WI38 (cell line): ENCODE measurements around the gene RAPGEF4.
"Not testable (repeated sequence)": the region's sequence is repeated elsewhere in the genome, so short reads cannot be mapped to it uniquely, and the experiment has no call there.

ENCODE experiments used
- H3K4me3 ChIP-seq: 2 replicates; pipeline ENCODE4 v1.5.1; 2011; ENCODE audit warnings: low read depth, mild to moderate bottlenecking, control low read depth, low read length
- TF ChIP-seq, protein P1 (sequence below): IDR thresholded peaks from 2 replicates; pipeline ENCODE4 v1.5.1; 2012; ENCODE audit warnings: low read depth, mild to moderate bottlenecking, control low read depth, low read length

The RAPGEF4 gene

DNA sequence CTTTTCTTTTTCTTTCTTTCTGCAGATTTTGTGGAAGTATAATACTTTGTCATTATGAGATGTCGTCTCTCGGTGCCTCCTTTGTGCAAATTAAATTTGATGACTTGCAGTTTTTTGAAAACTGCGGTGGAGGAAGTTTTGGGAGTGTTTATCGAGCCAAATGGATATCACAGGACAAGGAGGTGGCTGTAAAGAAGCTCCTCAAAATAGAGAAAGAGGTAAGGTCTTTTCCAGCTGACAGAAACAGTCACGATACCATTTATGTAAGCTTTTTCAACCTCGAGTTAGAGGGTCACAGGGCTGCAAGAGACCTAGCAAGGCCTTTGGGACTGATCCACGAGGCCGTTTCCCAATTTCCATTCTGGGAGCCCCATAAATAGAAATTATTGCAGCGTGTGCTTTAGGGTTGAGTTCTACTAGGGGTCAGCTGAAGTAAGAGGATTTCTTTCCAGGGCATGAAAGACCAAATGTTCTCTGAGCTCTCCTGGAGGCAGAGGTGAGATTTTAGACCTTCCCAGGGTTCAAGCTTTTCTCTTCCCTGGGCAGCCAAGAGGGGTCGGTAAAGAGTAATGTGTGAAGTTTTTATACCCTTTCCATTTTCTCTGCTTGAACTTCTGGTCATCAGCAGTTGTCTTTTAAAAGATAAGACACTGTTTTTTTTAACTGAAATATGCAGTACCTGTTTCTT is 355.5 kb downstream of the RAPGEF4 start:
- TF ChIP-seq, protein P1, sequence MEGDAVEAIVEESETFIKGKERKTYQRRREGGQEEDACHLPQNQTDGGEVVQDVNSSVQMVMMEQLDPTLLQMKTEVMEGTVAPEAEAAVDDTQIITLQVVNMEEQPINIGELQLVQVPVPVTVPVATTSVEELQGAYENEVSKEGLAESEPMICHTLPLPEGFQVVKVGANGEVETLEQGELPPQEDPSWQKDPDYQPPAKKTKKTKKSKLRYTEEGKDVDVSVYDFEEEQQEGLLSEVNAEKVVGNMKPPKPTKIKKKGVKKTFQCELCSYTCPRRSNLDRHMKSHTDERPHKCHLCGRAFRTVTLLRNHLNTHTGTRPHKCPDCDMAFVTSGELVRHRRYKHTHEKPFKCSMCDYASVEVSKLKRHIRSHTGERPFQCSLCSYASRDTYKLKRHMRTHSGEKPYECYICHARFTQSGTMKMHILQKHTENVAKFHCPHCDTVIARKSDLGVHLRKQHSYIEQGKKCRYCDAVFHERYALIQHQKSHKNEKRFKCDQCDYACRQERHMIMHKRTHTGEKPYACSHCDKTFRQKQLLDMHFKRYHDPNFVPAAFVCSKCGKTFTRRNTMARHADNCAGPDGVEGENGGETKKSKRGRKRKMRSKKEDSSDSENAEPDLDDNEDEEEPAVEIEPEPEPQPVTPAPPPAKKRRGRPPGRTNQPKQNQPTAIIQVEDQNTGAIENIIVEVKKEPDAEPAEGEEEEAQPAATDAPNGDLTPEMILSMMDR: peak; percentile 45
- peak overlapping the region; percentile 20; the same call in 1 of the 2 replicates for H3K4me3 ChIP-seq

DNA sequence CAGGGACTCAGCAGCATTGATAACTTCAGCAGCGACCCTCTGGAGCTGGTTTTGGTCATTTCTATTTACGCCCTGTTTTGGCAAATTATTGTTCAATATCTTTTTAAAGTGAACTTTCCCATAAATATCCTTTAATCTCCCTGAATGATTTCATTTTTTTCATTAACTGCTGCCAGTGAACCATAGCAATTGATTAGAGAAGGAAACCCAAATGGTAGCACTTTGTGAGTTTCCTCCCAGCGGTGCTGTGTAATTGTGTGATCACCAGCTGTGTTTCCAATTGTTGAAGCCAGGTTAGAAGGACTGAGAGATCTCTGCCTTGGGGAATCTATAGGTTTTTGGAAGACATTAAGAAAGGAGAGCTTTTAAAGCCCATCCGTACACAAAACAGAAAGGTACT is 356.3 kb downstream of the RAPGEF4 start:
- TF ChIP-seq, protein P1: no peak
- H3K4me3 ChIP-seq: 0 out of 2 replicates have a peak overlapping the region, but pooled peaks have one; percentile 3

DNA sequence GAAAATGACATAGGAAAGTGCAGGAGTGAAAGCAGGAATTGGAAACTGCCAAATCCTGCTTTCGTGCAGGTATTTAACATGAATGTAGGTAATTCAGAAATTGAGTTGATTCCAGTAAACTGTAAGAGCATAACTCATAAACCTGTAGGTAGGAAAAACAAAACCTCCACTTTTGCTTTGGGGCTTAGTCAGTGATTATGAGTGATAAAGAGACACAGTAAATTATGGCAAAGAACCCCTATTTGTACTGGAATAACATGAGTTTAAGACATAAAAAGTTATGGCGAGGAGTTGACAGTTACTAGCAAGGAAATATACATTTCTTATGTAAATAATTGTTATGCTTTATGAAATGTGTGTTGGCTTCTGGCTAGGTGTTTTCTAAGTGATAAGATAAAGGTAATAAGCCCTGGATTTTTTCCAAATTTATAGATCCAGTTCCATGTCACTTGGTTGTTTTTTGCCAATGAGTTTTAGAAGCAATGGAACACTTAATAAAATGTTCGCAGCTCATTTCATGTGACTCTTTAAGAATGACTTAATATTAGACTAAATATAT is 357.3 kb downstream of the RAPGEF4 start:
- TF ChIP-seq, protein P1: no peak
- no peak overlapping the region for H3K4me3 ChIP-seq

DNA sequence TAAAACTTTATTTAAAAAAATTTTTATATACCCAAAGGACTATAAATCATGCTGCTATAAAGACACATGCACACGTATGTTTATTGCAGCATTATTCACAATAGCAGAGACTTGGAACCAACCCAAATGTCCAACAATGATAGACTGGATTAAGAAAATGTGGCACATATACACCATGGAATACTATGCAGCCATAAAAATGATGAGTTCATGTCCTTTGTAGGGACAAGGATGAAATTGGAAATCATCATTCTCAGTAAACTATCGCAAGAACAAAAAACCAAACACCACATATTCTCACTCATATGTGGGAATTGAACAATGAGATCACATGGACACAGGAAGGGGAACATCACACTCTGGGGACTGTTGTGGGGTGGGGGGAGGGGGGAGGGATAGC is 358.0 kb downstream of the RAPGEF4 start:
- not testable (repeated sequence) for H3K4me3 ChIP-seq

DNA sequence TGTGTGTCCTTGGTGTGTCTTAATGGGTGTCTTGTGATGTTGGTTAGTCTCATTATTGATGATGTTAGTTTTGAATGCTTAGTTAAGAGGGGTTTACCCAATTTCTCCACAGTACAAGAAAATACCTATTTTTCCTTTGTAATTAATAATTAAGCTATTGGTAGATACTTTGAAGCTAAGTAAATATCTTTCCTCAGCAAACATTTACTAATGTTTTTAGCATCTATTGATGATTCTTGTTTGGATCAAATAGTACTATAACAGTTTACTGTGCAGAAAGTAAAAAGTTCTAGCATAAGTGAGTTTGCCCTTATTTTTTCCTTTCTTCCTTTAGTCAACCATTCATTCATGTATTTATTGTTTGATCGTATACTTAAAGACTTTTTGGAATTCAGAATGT is 359.1 kb downstream of the RAPGEF4 start:
- TF ChIP-seq, protein P1: no peak
- no peak overlapping the region for H3K4me3 ChIP-seq

DNA sequence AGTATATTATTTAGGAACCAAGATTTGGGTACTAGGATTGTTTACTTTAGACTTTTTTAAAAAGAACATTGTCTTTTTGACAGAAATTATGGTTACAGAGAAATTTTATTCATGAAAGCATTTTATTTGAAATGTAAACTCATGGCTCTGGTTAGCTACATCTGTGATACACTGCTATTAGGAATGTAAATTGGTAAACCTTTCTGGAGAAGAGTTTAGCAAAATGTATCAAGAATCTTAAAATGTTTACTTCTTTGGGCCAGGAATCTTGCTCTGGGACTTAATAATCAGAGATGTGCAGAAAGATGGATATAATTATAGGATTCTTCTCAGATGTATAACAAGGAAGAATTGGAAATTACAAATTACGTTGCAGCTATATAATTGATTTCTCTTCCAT is 359.7 kb downstream of the RAPGEF4 start:
- TF ChIP-seq, protein P1: no peak
- H3K4me3 ChIP-seq: no peak overlapping the region

DNA sequence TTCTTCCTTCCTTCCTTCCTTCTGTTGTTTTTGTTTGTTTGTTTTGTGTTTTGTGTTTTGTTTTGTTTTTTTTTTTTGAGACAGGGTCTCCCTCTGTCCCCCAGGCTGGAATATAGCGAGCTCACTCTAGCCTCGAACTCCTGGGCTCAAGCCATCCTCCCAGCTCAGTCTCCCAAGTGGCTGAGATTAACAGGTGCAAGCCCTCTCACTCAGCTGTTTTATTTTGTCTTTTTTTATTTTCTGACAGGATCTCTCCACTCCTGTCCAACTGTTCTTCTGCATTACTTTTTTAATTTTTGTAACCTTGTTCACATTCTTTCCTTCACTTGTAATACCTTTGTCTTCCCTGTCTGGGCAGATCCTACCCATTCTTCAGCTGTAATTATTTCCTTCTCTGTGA is 363.6 kb downstream of the RAPGEF4 start:
- TF ChIP-seq, protein P1: no peak
- no peak overlapping the region for H3K4me3 ChIP-seq

DNA sequence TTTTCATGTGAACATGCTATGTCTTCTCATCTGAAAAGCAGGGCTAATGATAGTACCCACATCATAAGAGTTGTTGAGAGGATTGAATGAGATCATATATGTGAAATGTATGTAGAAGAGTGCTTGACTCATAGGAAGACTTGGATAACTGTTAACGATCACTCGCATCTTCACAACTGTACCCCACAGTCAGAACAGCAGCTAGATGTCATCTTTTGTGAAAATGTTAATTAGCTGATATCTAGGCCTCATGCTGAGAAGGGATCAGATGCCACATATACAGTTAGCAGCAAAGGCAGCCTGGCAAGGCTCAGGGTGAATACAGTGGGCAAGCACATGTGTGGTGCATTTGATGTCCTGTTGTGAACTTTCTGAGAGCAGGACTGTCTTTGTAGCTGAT is 364.2 kb downstream of the RAPGEF4 start:
- no peak overlapping the region for H3K4me3 ChIP-seq
- TF ChIP-seq, protein P1: no peak
